ENCODE data around the gene ZNF629. TPM values are rescaled to one million over a fixed set of nuclear protein-coding genes. Genes with fewer than 3 reads are reported as not detected.

ZNF629 gene
- total and polyA plus RNA-seq, 2 experiments from 2014 or later, result 4.1 to 20.3 TPM

GRCh38 chr16:30745082-30745481 is 41.9 kb downstream of the ZNF629 start:
- no peak for ATAC-seq
- peaks cover 13% of the 10 kb centered on the region for H3K27me3 Mint-ChIP-seq (ENCODE audit: insufficient read depth, low read depth, poor library complexity)
- peaks cover 31% of the 10 kb centered on the region for H3K36me3 Mint-ChIP-seq (ENCODE audit: low read depth)
- H3K9me3 Mint-ChIP-seq, result no peaks in the 10 kb centered on the region
- H3K79me2 ChIP-seq (replicated peaks; ENCODE audit: insufficient read depth), result peaks cover 11% of the 10 kb centered on the region
- no peak overlapping the region for H3K4me3 ChIP-seq
- no peak overlapping the region for H2AFZ ChIP-seq
- H3K4me1 Mint-ChIP-seq, result peaks cover 24% of the 10 kb centered on the region
- H3K27ac Mint-ChIP-seq, result no peak overlapping the region
- peaks cover 9% of the 10 kb centered on the region for H3K4me1 ChIP-seq (ENCODE audit: insufficient read depth)
- H3K27me3 ChIP-seq (ENCODE audit: insufficient read depth), result no peaks in the 10 kb centered on the region
- H3F3A ChIP-seq (replicated peaks; ENCODE audit: low read depth), result peaks cover 4% of the 10 kb centered on the region; the same call in 1 of the 2 replicates
- H3K4me3 Mint-ChIP-seq, result no peak overlapping the region; the same call in 2 of the 3 replicates
- no peaks in the 10 kb centered on the region for H3K9me2 ChIP-seq (ENCODE audit: insufficient read depth)
- no peaks in the 10 kb centered on the region; the same call in 1 of the 2 replicates for H3K36me3 ChIP-seq (ENCODE audit: insufficient read depth)
- no peaks in the 10 kb centered on the region; the same call in 1 of the 2 replicates for H4K20me1 ChIP-seq (replicated peaks; ENCODE audit: insufficient read depth)
- TF ChIP-seq, protein P1, sequence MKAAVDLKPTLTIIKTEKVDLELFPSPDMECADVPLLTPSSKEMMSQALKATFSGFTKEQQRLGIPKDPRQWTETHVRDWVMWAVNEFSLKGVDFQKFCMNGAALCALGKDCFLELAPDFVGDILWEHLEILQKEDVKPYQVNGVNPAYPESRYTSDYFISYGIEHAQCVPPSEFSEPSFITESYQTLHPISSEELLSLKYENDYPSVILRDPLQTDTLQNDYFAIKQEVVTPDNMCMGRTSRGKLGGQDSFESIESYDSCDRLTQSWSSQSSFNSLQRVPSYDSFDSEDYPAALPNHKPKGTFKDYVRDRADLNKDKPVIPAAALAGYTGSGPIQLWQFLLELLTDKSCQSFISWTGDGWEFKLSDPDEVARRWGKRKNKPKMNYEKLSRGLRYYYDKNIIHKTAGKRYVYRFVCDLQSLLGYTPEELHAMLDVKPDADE (IDR thresholded peaks at IDR 0.05), result no peak
- no peak for TF ChIP-seq ZNF331 (CRISPR knock-in tag; IDR thresholded peaks at IDR 0.05; ENCODE audit: low read depth)
- no peak for TF ChIP-seq NANOG (IDR thresholded peaks at IDR 0.05; ENCODE audit: borderline replicate concordance)
- TF ChIP-seq JUNB (IDR thresholded peaks at IDR 0.05; ENCODE audit: unreplicated experiment), result no peak
- no peak for TF ChIP-seq POLR2AphosphoS5 (IDR thresholded peaks at IDR 0.05; ENCODE audit: low read depth)
- TF ChIP-seq CTCF (conservative IDR thresholded peaks at IDR 0.05; ENCODE audit: low read depth in 2 of 2), result no peak
- TF ChIP-seq EZH2 (IDR thresholded peaks at IDR 0.05; ENCODE audit: low read depth, unreplicated experiment), result no peak
- TF ChIP-seq STAT1 (IDR thresholded peaks at IDR 0.05; ENCODE audit: unreplicated experiment), result no peak
- TF ChIP-seq ZNF462 (CRISPR knock-in tag; IDR thresholded peaks at IDR 0.05), result no peak
- TF ChIP-seq ZNF114 (CRISPR knock-in tag; IDR thresholded peaks at IDR 0.05), result no peak
- no peak for TF ChIP-seq EZH2phosphoT487 (IDR thresholded peaks at IDR 0.05; ENCODE audit: unreplicated experiment)
- TF ChIP-seq CREB1 (CRISPR knock-in tag; IDR thresholded peaks at IDR 0.05; ENCODE audit: low read depth), result no peak
- TF ChIP-seq, protein P2, sequence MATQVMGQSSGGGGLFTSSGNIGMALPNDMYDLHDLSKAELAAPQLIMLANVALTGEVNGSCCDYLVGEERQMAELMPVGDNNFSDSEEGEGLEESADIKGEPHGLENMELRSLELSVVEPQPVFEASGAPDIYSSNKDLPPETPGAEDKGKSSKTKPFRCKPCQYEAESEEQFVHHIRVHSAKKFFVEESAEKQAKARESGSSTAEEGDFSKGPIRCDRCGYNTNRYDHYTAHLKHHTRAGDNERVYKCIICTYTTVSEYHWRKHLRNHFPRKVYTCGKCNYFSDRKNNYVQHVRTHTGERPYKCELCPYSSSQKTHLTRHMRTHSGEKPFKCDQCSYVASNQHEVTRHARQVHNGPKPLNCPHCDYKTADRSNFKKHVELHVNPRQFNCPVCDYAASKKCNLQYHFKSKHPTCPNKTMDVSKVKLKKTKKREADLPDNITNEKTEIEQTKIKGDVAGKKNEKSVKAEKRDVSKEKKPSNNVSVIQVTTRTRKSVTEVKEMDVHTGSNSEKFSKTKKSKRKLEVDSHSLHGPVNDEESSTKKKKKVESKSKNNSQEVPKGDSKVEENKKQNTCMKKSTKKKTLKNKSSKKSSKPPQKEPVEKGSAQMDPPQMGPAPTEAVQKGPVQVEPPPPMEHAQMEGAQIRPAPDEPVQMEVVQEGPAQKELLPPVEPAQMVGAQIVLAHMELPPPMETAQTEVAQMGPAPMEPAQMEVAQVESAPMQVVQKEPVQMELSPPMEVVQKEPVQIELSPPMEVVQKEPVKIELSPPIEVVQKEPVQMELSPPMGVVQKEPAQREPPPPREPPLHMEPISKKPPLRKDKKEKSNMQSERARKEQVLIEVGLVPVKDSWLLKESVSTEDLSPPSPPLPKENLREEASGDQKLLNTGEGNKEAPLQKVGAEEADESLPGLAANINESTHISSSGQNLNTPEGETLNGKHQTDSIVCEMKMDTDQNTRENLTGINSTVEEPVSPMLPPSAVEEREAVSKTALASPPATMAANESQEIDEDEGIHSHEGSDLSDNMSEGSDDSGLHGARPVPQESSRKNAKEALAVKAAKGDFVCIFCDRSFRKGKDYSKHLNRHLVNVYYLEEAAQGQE (IDR thresholded peaks at IDR 0.05; ENCODE audit: unreplicated experiment), result no peak
- no peak for DNase-seq (ENCODE audit: low spot score)
- no peak overlapping the region for H3K4me2 ChIP-seq
- H3K27ac ChIP-seq (ENCODE audit: low read depth), result no peak overlapping the region
